Right lobe of liver (tissue), 4 donors: ENCODE results near the gene DENND6A.

Experiments
- POLR2A ChIP-seq: fragments of 450-650 bp; IDR thresholded peaks from one replicate; pipeline ENCODE4 v1.6.1; 2017; ENCODE audit warnings: antibody characterized with exemption, mild to moderate bottlenecking
- TF ChIP-seq, protein P1 (sequence below), 4 donors: fragments of 200-600 bp in 3 of 4; fragments of 450-650 bp in 1 of 4; IDR thresholded peaks; one replicate each; pipeline versions ENCODE4 v1.5.1 to v1.8.0; 2016 to 2022; ENCODE audit warnings: antibody characterized with exemption in 4 of 4, mild to moderate bottlenecking in 2 of 4
- donor health status: DM: no; HTN: no; CAD: no.
- donor health status: DM: no; HTN: no; CAD: no.
- donor health status: DM: no; HTN: yes; CAD: no.

DNA sequence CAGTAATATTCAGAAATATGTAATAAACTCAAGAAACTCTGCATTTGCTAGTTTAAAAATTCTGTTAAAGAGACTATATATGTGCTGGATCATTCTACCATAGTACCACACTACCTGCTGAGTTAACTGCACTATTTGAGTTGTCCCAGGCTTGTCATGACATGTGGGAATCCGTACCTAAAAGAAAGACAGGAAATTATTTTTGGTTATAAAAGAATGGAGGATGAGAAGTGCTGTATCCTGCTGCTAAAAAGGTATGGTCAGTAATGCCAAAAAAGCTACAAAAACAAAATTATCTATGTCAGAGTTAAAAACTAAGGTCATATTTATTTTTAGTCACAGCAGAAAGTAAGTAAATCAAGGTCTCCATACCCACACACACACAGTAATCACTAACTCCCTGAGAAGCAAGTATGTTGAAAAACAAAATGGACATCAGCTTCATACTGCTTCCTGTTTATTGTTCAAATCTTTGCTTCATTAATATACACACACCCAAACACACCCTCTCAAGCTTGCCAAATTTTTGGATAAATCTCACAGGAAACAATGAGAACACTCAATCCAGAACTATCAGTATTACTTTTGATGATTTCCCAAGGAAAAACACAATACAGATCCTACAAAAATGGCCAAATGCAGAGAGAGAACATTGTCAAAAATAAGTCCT is 33.7 kb downstream of the DENND6A start:
- TF ChIP-seq, protein P1, sequence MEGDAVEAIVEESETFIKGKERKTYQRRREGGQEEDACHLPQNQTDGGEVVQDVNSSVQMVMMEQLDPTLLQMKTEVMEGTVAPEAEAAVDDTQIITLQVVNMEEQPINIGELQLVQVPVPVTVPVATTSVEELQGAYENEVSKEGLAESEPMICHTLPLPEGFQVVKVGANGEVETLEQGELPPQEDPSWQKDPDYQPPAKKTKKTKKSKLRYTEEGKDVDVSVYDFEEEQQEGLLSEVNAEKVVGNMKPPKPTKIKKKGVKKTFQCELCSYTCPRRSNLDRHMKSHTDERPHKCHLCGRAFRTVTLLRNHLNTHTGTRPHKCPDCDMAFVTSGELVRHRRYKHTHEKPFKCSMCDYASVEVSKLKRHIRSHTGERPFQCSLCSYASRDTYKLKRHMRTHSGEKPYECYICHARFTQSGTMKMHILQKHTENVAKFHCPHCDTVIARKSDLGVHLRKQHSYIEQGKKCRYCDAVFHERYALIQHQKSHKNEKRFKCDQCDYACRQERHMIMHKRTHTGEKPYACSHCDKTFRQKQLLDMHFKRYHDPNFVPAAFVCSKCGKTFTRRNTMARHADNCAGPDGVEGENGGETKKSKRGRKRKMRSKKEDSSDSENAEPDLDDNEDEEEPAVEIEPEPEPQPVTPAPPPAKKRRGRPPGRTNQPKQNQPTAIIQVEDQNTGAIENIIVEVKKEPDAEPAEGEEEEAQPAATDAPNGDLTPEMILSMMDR (IDR thresholded peaks at IDR 0.05) = no peak
- no peak for TF ChIP-seq POLR2A
